ENCODE data around the gene PRR23E. TPM values are rescaled to one million over a fixed set of nuclear protein-coding genes. Genes with fewer than 3 reads are reported as not detected.

The PRR23E gene
- total RNA-seq, 1 donor from 2014 or later: not detected

- DNase-seq (ENCODE audit: low spot score): no peak
- intact Hi-C loops (cut with DNase I): no loop called here
- no peak for ATAC-seq
Observed at GRCh38 chr3:127180859-127181258, 12.1 kb upstream of the PRR23E start.

- intact Hi-C loops (cut with DNase I): no loop called here
- no peak for ATAC-seq
- DNase-seq (ENCODE audit: low spot score): no peak
Observed at GRCh38 chr3:127182431-127182830, 10.5 kb upstream of the PRR23E start.

DNA sequence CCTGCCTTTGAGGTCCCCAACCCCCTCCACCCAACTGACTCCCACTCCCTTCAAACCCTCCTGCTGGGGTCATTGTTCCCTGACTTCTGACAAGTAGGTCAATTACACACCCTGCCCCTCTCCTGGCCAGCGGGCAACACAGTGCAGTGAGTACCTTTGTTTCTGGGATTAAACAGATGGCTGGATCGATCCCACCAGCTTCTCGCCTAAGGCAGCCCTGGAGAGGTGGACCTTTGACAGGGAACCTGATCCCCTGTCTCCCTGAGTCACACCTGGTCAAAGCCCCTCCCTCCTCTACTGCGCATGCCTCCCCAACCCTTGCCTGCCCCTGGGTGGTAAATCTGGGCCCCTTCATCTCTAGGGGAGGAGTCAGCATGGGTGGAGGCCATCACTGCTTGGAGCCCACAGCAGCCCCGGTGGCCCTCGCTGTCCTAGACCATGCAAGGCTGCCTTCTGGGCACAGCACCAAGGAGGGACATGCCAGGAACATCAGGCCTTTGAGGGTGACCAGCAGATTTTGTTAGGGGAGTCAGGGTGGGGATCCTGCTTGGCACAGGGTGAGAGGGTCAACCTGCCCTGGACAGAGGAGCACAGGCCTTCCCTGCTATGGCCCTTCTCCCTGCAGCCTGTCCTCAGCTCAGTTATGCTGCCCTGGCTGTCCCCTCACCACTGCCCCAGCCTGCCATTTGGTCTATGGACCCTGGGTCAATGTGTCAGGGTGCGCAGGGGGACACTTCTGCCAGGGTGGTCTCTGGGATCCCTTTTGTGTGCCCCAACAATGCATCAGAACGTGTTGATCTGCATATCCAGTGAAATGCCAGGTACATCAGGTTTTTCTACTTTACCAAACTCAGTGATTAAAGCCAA lies 9.8 kb upstream of the PRR23E start:
- intact Hi-C loops (cut with DNase I): no loop called here
- ATAC-seq: no peak
- DNase-seq (ENCODE audit: low spot score): peak; percentile 26

DNA sequence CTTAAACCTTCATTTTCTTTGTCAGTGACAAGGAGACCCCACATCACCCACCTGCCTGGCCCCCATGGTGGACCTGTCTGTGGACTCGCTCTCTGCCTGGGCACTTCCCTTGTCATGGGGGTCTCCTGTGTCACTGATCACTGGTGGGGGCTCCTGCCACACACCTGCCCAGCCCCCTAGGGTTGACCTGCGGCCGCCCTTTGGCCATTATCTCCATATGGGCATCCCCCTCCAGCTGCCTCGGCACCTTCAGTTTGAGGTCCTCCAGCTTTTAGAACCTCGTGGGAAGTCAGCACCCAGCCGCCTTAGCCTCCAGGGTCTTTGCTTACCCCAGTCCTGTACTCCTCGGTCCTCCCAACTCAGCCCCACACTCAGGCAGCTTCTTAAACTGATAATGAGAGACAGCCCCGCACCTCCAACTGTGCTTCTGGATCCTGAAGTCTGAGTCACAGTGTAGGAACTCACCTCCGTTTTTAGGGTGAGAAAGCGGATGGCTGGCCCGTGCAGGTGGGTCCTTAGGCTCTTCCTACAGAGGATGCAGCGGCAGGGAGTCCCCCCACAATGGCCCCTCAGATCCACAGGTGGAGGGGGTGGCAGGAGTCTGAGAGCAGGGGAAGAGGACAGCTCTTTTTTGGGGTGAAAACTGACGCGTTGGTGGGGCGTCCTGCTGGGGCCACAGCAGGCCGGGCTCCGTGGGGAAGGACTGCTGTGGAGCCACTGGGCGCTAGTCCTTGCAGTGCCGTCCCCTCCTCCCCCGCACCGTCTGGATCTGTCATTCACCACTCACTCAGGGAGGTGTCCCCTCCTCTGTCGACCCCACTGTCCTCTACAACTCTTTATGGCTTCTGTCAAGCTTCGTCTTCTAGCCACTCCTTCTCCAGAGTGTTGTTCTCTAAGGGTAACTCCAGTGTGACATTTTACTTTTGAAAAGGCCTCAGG lies 8.7 kb upstream of the PRR23E start:
- intact Hi-C loops (cut with DNase I): no loop called here
- ATAC-seq: no peak

DNA sequence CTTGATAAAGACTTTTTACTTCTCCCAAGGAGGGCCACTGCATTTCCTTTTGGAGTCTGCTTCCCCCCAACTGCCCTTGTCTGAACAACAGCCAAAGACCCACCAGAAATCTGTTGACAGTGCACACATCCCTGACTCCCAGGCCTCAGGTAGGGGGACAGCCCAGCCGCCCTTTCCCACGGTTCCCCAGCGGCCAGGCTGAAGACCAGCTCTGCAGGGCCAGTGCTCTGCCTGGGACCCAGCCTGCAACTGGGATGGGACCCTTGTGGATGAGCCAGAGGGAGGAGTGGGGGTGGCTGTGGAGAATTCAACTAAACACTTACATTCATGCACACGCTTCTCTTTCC lies 8.1 kb upstream of the PRR23E start:
- ATAC-seq (no peak), DNase-seq (ENCODE audit: low spot score) (no peak)
- intact Hi-C loops (cut with DNase I): no loop called here

More for the DNA sequence above, 8.7 kb upstream of the PRR23E start:
- no peak for DNase-seq (ENCODE audit: low spot score)

DNA sequence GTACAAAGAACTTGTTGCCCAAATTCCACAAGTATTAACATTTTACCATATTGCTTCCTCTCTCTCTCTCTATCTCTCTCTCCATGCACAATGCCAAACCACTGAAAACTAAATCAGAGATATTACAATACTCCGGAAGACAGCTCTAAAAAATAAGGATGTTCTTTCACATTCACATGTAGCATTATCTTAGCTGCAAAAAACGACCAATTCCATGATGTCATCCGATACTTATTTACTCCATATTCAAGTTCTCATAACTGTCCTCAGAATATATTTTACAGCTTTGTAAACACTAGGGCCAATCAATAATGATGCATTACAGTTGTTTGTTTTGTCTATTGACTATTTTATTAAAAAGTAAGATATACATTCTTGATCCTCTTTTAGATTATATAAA lies 7.7 kb upstream of the PRR23E start:
- no peak for DNase-seq (ENCODE audit: low spot score)
- intact Hi-C loops (cut with DNase I): no loop called here
- no peak for ATAC-seq

DNA sequence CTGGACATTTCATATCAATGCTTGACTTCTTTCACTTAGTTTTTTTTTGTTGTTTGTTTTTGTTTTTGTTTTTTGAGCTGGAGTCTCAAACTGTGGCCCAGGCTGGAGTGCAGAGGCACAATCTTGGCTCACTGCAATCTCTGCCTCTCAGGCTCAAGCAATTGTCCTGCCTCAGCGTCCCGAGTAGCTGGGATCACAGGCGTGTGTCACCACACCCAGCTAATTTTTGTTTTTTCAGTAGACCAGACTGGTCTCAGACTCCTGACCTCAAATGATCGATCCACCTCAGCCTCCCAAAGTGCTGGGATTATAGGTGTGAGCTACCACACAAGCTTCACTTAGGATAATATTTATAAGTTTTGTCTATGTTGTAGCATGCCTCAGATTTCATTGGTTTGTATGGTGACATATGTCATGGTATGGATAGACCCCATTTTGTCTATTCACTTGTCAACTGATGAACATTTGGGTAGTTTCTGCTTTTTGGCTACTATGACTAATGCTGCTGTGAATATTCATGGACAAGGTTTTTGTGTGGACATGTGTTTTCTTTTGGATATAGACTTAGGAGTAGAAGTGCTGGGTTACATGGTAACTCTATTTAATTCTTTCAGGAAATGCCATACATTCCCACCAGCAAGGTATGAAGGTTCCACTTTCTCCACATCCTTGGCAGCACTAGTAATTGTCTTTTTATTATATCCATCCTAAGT lies 6.8 kb upstream of the PRR23E start:
- no peak for ATAC-seq
- intact Hi-C loops (cut with DNase I): no loop called here
- no peak for DNase-seq (ENCODE audit: low spot score)

DNA sequence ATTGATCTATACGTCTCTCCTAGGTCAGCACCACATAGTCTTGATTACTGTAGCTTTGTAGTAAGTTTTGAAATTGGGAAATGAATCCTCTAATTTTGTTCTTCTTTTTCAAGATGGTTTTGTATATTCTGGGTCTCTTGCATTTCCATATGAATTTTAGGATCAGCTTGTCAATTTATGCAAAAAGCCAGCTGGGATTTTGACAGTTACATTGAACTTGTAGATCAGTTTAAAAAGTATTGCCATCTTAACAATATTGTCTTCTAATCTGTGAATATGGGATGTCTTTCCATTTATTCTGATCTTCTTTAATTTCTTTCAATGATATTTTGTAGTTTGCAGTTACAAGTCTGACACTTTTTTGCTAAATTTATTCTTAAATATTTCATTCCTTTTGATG lies 5.6 kb upstream of the PRR23E start:
- intact Hi-C loops (cut with DNase I): no loop called here
- ATAC-seq: no peak
- DNase-seq (ENCODE audit: low spot score): no peak

DNA sequence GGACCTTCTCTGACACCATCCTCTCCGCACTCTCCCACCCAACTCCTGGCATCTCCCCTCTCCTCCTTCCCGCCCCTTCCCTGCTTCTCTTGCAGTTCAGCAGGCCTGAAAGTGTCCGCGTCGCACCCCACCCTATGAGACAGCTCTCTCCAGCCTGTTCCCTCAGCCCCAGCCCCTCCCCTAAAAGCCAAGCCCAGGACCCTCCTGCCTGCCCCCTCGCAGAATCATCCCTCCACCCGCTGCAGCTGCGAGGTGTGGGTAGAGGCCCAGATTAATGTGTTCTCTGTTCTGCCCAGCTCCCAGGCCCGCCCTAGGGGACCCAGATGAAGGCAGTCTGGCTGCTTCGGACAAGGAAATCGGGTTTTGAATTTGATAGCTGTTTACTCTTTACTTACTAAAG lies 410 bp downstream of the PRR23E start:
- ATAC-seq: no peak
- DNase-seq (ENCODE audit: low spot score): no peak
- intact Hi-C loops (cut with DNase I): no loop called here

- no peak for ATAC-seq
- DNase-seq (ENCODE audit: low spot score): no peak
- intact Hi-C loops (cut with DNase I): no loop called here
Observed at GRCh38 chr3:127193775-127194174, 844 bp downstream of the PRR23E start.

DNA sequence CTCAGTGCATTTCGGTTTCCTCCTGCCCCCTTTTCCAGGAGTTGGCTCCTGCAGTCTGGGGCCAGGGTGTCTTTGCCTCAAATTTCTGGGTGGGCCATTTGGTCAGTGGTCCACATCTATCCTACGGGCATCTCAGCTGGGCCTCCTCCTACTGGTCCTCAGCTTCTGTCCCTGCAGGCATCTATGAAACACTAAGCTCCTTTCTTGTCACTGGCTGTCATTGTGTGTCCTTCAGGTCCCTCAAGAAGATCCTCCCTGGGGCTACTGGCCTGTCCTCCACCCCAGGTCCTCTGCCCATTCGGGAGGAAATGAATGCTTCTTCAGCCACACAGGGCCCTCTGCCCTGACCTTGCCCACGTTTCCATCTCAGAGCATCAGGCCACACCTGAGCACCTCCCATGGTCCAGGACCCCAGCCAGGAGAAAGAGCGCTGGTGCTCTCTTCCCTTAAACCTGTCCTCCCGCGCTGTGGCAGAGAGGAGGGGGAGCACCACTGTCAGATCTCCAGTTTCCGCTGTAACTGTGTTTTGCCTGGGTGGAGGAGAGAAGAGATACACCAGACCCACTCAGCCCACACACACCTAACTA lies 1.8 kb downstream of the PRR23E start:
- DNase-seq (ENCODE audit: low spot score) (no peak), ATAC-seq (no peak)
- intact Hi-C loops (cut with DNase I): no loop called here

- intact Hi-C loops (cut with DNase I): no loop called here
- DNase-seq (ENCODE audit: low spot score): no peak
- ATAC-seq: no peak
Observed at GRCh38 chr3:127195417-127195816, 2.5 kb downstream of the PRR23E start.

DNA sequence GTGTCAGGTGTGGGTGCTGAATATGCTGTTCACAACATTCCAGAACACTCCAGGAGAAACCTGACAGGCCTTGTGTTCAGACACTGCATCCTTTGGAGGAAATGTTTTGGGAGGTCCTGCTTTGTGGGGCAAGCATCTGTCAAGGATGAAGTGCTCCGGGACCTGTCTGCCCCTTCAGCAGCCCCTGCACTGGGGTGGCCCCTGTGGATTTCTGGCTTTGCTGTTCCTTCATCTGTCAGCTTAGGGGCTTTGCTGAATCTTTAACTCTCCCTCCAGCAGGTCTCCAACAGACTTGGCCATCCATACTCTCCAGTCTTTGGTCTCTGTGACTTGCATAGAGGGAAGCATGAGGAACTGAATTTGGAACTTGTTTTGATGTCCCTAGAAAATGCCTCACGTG lies 3.1 kb downstream of the PRR23E start:
- intact Hi-C loops (cut with DNase I): no loop called here
- ATAC-seq (no peak), DNase-seq (ENCODE audit: low spot score) (no peak)

DNA sequence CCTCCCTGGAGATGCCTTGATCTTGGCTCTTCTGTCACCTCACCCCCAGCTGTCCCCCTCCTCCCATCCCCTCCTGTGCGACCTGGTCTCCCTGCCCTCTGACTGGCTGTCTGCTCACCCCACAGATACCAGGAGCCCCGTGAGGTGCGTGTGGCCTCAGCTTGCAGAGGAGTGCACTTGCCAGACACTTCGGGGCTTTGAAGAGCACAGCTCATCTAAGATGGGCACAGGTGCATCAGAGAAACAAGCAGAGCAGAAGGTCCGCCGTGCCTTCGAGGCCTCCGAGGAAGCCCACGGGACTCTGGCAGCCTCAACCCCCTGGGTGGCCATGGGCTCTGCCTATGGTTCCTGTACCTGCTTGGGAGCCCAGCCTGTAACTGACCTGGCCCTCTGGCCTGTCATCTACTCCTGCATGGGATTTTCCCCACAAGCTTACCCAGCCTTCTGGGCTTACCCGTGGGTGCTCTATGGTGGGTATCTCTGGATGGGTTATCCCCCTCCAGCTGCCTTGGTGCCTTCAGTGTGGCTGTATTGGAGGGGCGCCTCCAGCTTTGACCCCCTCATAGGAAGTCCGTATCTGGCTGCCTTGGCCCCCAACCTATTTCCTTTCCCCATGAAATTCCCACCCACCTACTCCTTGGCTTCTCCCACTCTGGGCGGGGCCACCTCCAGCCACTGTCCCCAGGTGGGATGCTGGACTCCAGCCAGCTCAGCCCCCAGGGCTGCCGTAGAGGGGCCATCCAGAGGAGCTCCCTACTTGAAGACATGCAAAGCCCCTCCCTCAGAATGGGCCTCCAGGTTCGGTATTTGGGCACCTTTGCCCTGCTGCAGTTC lies 3.8 kb downstream of the PRR23E start:
- intact Hi-C loops (cut with DNase I): no loop called here
- ATAC-seq (no peak), DNase-seq (ENCODE audit: low spot score) (no peak)

GRCh38 chr3:127197300-127198189 lies 4.6 kb downstream of the PRR23E start:
- intact Hi-C loops (cut with DNase I): no loop called here
- ATAC-seq: no peak

GRCh38 chr3:127200086-127200691 lies 7.3 kb downstream of the PRR23E start:
- DNase-seq (ENCODE audit: low spot score) (no peak), ATAC-seq (no peak)
- intact Hi-C loops (cut with DNase I): no loop called here

More at GRCh38 chr3:127197300-127198189, 4.6 kb downstream of the PRR23E start:
- no peak for DNase-seq (ENCODE audit: low spot score)

DNA sequence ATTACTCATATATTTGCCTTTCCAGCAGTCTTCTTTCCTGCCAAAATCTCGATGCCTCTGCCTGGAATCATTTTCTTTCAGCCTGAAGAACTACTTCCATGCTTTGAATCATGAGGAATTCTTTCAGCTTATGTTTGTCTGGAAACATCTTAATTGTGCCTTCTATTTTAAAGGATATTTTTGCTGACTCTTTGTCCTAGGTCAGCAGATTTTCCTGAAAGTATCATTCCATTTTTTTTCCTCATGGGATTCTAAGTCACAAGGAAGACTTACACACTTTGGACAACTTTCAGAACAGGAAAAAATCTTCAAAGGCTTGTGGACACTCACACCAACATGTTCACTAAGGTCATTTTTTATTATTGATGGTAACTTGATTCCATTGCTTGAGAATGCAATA lies 10.1 kb downstream of the PRR23E start:
- intact Hi-C loops (cut with DNase I): no loop called here
- DNase-seq (ENCODE audit: low spot score): no peak
- ATAC-seq: no peak

All from sciatic nerve (tissue), 2 donors.